GM23338 (cell line): ENCODE data around the gene MAPK8IP3. TPM values are rescaled to one million over a fixed set of nuclear protein-coding genes. Genes with fewer than 3 reads are reported as not detected.

ENCODE experiments used
- ATAC-seq: fragments of 200-7000 bp; cut with Tn5 transposase; 3 replicates; pipeline ENCODE4 v1.9.1; 2020
- DNase-seq: peaks from one replicate; pipeline ENCODE4 v3.0.0-alpha.2; 2015; ENCODE audit warnings: low spot score
- H2AFZ ChIP-seq: fragments of 200-600 bp; sonication (generic); 2 replicates; pipeline ENCODE4 v1.8.0; 2016; ENCODE audit warnings: antibody characterized with exemption, mild to moderate bottlenecking, moderate library complexity
- H3F3A ChIP-seq: fragments of 200-600 bp; sonication (generic); replicated peaks from 2 replicates; pipeline ENCODE4 v1.8.0; 2017; ENCODE audit warnings: antibody characterized with exemption, mixed run types, low read depth
- H3K27ac ChIP-seq: fragments of 200-600 bp; sonication (generic); 2 replicates; pipeline ENCODE4 v1.6.1; 2016; ENCODE audit warnings: low read depth
- H3K27me3 ChIP-seq: fragments of 200-600 bp; sonication (generic); 2 replicates; pipeline ENCODE4 v1.8.0; 2016; ENCODE audit warnings: mild to moderate bottlenecking, mixed run types, moderate library complexity; ENCODE audit not compliant: insufficient read depth
- H3K36me3 ChIP-seq: fragments of 200-600 bp; sonication (generic); 2 replicates; pipeline ENCODE4 v1.8.0; 2016; ENCODE audit warnings: mild to moderate bottlenecking; ENCODE audit not compliant: insufficient read depth
- H3K4me1 ChIP-seq: fragments of 200-600 bp; sonication (generic); 2 replicates; pipeline ENCODE4 v1.8.0; 2016; ENCODE audit warnings: mild to moderate bottlenecking, moderate library complexity; ENCODE audit not compliant: insufficient read depth
- H3K4me2 ChIP-seq: fragments of 200-600 bp; sonication (generic); 2 replicates; pipeline ENCODE4 v1.7.1; 2017; ENCODE audit warnings: mixed run types
- H3K4me3 ChIP-seq: fragments of 200-600 bp; sonication (generic); 2 replicates; pipeline ENCODE4 v1.6.1; 2016; ENCODE audit warnings: mixed run types
- H3K79me2 ChIP-seq: fragments of 200-600 bp; sonication (generic); replicated peaks from 2 replicates; pipeline ENCODE4 v1.8.0; 2017; ENCODE audit warnings: mild to moderate bottlenecking; ENCODE audit not compliant: insufficient read depth
- H3K9me2 ChIP-seq: fragments of 200-600 bp; sonication (generic); 2 replicates; pipeline ENCODE4 v1.8.0; 2017; ENCODE audit not compliant: insufficient read depth
- H4K20me1 ChIP-seq: fragments of 200-600 bp; sonication (generic); replicated peaks from 2 replicates; pipeline ENCODE4 v1.8.0; 2017; ENCODE audit warnings: mild to moderate bottlenecking; ENCODE audit not compliant: insufficient read depth
- H3K27ac Mint-ChIP-seq: 2 replicates; pipeline ENCODE4 v1.8.0; 2020; ENCODE audit warnings: inconsistent platforms, mild to moderate bottlenecking, moderate library complexity, mixed read lengths
- H3K27me3 Mint-ChIP-seq: 3 replicates; pipeline ENCODE4 v1.8.0; 2022; ENCODE audit warnings: low read depth, mild to moderate bottlenecking, moderate library complexity, mixed read lengths, inconsistent platforms; ENCODE audit not compliant: insufficient read depth, poor library complexity
- H3K36me3 Mint-ChIP-seq: 3 replicates; pipeline ENCODE4 v1.8.0; 2021; ENCODE audit warnings: low read depth, mild to moderate bottlenecking, inconsistent platforms, moderate library complexity, mixed read lengths
- H3K4me1 Mint-ChIP-seq: 3 replicates; pipeline ENCODE4 v1.8.0; 2020; ENCODE audit warnings: mild to moderate bottlenecking, inconsistent platforms, mixed read lengths
- H3K4me3 Mint-ChIP-seq: 3 replicates; pipeline ENCODE4 v1.8.0; 2021; ENCODE audit warnings: moderate library complexity, mild to moderate bottlenecking, inconsistent platforms, mixed read lengths
- H3K9me3 Mint-ChIP-seq: 3 replicates; pipeline ENCODE4 v1.8.0; 2020; ENCODE audit warnings: moderate library complexity, mild to moderate bottlenecking, inconsistent platforms, mixed read lengths
- CREB1 ChIP-seq: fragments of 250-450 bp; sonication (Bioruptor Pico); IDR thresholded peaks from 2 replicates; pipeline ENCODE4 v1.5.0; 2020; ENCODE audit warnings: low read depth, mild to moderate bottlenecking, moderate library complexity
- EZH2 ChIP-seq: fragments of 200-600 bp; sonication (generic); IDR thresholded peaks from one replicate; pipeline ENCODE4 v1.8.0; 2017; ENCODE audit warnings: antibody characterized with exemption, mild to moderate bottlenecking, low read depth; ENCODE audit not compliant: unreplicated experiment
- EZH2phosphoT487 ChIP-seq: fragments of 200-600 bp; sonication (generic); IDR thresholded peaks from one replicate; pipeline ENCODE4 v1.8.1; 2018; ENCODE audit warnings: antibody characterized with exemption; ENCODE audit not compliant: unreplicated experiment
- JUNB ChIP-seq: IDR thresholded peaks from one replicate; pipeline ENCODE4 v1.6.1; 2016; ENCODE audit warnings: antibody characterized with exemption; ENCODE audit not compliant: unreplicated experiment
- NANOG ChIP-seq: IDR thresholded peaks from 2 replicates; pipeline ENCODE4 v1.6.1; 2016; ENCODE audit warnings: antibody characterized with exemption, borderline replicate concordance
- POLR2AphosphoS5 ChIP-seq: IDR thresholded peaks from 2 replicates; pipeline ENCODE4 v1.6.1; 2016; ENCODE audit warnings: antibody characterized with exemption, low read depth
- REST ChIP-seq: IDR thresholded peaks from one replicate; pipeline ENCODE4 v1.6.1; 2018; ENCODE audit warnings: antibody characterized with exemption; ENCODE audit not compliant: unreplicated experiment
- STAT1 ChIP-seq: IDR thresholded peaks from one replicate; pipeline ENCODE4 v1.6.1; 2016; ENCODE audit warnings: antibody characterized with exemption; ENCODE audit not compliant: unreplicated experiment
- ZNF114 ChIP-seq: fragments of 250-450 bp; sonication (Bioruptor Pico); IDR thresholded peaks from 2 replicates; pipeline ENCODE4 v1.5.0; 2020; ENCODE audit warnings: mild to moderate bottlenecking, moderate library complexity
- polyA plus RNA-seq: library from polyadenylated mRNA; unstranded; fragments of >200 nt; fragmentation: Nextera tagmentation; extraction: Ambion mirVana; gene quantifications from 2 replicates; pipeline ENCODE4 v1.2.1, GENCODE V29; 2016
- total RNA-seq: library from RNA; depleted of rRNA; stranded (reverse); fragments of >200 nt; shearing (Covaris generic); gene quantifications from 2 replicates; pipeline ENCODE4 v1.2.3, GENCODE V29; 2014
- TF ChIP-seq, protein P1 (sequence below): fragments of 250-450 bp; sonication (Bioruptor Pico); IDR thresholded peaks from 2 replicates; pipeline ENCODE4 v1.5.0; 2020; ENCODE audit warnings: mild to moderate bottlenecking, moderate library complexity

Gene MAPK8IP3
- total and polyA plus RNA-seq, 2 experiments from 2014 or later: 11.3 to 58.4 TPM

DNA sequence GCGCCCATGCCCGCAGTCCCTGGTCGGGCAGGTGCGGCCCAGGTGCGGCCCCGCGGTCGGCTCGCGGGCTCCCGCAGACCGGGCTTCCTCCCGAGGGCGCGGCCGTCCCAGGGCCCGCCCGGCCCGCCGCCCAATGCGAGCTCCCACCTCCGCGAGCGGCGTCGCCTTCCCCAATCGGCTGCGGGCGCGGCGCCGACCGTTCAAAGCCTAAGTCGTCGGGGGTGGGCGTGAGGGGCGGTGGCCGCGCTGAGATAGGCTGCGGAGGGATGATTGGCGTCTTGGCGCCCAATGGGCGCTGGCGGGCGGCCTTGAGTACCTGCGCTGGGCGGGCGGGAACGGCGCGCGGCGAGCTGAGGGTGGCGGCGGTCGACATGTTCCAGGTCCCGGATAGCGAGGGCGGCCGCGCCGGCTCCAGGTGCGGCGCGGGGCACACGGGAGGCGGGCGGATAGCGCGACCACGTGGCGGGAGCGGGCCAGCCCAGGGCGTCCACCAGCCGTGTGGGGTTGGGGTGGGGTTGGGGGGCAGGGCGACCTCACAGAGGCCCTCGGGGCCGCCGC lies 28.0 kb upstream of the MAPK8IP3 start, which contains the start of gene JPT2:
Gene JPT2 (plus strand): TSS at position 338 of the 558 bp plus-strand sequence. CDS start 34 bp downstream, at position 372.
- TF ChIP-seq JUNB (no peak), CREB1 (CRISPR knock-in tag) (peak; percentile 77), EZH2phosphoT487 (no peak), NANOG (no peak), EZH2 (no peak), POLR2AphosphoS5 (peak; percentile 64)
- peak within 1 kb of the TSS; percentile 88 for H3K4me2 ChIP-seq
- peaks cover 48% of the 10 kb centered on the region for H4K20me1 ChIP-seq
- Mint-ChIP-seq H3K27me3 (peaks cover 22% of the 10 kb centered on the region), H3K4me3 (peak within 1 kb of the TSS; percentile 97), H3K9me3 (no peaks in the 10 kb centered on the region), H3K27ac (peak within 1 kb of the TSS; percentile 98), H3K4me1 (peaks cover 36% of the 10 kb centered on the region), H3K36me3 (peaks cover 44% of the 10 kb centered on the region)
- H3K27ac ChIP-seq: peak within 1 kb of the TSS; percentile 45; the same call in 1 of the 2 replicates
- H3K79me2 ChIP-seq: peaks cover 47% of the 10 kb centered on the region
- DNase-seq: peak; percentile 98
- H3K9me2 ChIP-seq: no peaks in the 10 kb centered on the region
- H3F3A ChIP-seq: peaks cover 9% of the 10 kb centered on the region; the same call in 1 of the 2 replicates
- no peaks in the 10 kb centered on the region for H3K27me3 ChIP-seq
- H3K4me1 ChIP-seq: peaks cover 31% of the 10 kb centered on the region
- no peaks in the 10 kb centered on the region; the same call in 1 of the 2 replicates for H3K36me3 ChIP-seq
- ATAC-seq: peak; percentile 93
- H3K4me3 ChIP-seq: peak within 1 kb of the TSS; percentile 91
- no peak within 1 kb of the TSS for H2AFZ ChIP-seq

DNA sequence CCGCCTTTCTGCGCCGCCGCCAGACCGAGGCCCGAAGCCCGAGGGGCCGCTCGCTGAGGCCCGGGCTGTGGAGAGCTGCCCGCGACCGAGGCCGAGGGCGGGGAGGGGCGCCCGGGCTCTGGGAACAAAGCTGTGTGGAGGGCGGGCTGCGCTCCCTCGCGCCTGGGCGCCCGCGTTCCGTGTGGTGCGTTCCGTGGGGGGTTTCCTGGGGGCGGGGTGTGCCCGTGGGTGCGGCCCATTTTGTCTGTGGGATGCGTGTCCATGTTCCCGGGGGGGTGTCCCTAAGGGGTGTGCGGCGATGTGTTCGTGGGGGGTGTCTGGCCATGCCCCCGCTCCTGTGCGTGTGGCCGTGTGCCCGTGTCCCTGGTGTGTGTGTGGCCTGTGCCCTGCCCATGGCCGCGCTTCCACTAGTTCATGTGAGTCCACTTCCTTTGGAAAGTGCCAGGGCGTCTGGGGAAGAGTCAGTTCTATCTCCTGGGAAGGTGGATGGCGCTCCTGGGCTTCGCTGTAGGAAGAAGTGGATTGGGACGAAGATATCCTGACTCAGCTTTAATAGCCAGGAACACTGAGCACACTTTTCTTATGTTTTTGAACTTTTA lies 27.4 kb upstream of the MAPK8IP3 start:
- no peak overlapping the region; the same call in 1 of the 2 replicates for H3K27ac ChIP-seq
- H3K9me3 Mint-ChIP-seq: no peaks in the 10 kb centered on the region
- H3K4me3 ChIP-seq: peak overlapping the region; percentile 91
- peak overlapping the region; percentile 97 for H3K4me3 Mint-ChIP-seq
- peak overlapping the region; percentile 86 for H3K4me2 ChIP-seq
- H3K36me3 Mint-ChIP-seq: peaks cover 44% of the 10 kb centered on the region
- ATAC-seq (peak; percentile 9), DNase-seq (peak; percentile 44)
- peak overlapping the region; percentile 98 for H3K27ac Mint-ChIP-seq
- peaks cover 17% of the 10 kb centered on the region for H3K27me3 Mint-ChIP-seq
- peaks cover 52% of the 10 kb centered on the region for H3K79me2 ChIP-seq
- H2AFZ ChIP-seq: no peak overlapping the region
- H3K4me1 Mint-ChIP-seq: peaks cover 36% of the 10 kb centered on the region
- peaks cover 9% of the 10 kb centered on the region; the same call in 1 of the 2 replicates for H3F3A ChIP-seq
- peaks cover 31% of the 10 kb centered on the region for H3K4me1 ChIP-seq
- H3K9me2 ChIP-seq: no peaks in the 10 kb centered on the region
- no peaks in the 10 kb centered on the region for H3K27me3 ChIP-seq
- peaks cover 5% of the 10 kb centered on the region; the same call in 1 of the 2 replicates for H3K36me3 ChIP-seq
- peaks cover 54% of the 10 kb centered on the region for H4K20me1 ChIP-seq
- TF ChIP-seq REST: no peak
- TF ChIP-seq EZH2phosphoT487: no peak
- TF ChIP-seq ZNF114 (CRISPR knock-in tag): no peak
- TF ChIP-seq, protein P1, sequence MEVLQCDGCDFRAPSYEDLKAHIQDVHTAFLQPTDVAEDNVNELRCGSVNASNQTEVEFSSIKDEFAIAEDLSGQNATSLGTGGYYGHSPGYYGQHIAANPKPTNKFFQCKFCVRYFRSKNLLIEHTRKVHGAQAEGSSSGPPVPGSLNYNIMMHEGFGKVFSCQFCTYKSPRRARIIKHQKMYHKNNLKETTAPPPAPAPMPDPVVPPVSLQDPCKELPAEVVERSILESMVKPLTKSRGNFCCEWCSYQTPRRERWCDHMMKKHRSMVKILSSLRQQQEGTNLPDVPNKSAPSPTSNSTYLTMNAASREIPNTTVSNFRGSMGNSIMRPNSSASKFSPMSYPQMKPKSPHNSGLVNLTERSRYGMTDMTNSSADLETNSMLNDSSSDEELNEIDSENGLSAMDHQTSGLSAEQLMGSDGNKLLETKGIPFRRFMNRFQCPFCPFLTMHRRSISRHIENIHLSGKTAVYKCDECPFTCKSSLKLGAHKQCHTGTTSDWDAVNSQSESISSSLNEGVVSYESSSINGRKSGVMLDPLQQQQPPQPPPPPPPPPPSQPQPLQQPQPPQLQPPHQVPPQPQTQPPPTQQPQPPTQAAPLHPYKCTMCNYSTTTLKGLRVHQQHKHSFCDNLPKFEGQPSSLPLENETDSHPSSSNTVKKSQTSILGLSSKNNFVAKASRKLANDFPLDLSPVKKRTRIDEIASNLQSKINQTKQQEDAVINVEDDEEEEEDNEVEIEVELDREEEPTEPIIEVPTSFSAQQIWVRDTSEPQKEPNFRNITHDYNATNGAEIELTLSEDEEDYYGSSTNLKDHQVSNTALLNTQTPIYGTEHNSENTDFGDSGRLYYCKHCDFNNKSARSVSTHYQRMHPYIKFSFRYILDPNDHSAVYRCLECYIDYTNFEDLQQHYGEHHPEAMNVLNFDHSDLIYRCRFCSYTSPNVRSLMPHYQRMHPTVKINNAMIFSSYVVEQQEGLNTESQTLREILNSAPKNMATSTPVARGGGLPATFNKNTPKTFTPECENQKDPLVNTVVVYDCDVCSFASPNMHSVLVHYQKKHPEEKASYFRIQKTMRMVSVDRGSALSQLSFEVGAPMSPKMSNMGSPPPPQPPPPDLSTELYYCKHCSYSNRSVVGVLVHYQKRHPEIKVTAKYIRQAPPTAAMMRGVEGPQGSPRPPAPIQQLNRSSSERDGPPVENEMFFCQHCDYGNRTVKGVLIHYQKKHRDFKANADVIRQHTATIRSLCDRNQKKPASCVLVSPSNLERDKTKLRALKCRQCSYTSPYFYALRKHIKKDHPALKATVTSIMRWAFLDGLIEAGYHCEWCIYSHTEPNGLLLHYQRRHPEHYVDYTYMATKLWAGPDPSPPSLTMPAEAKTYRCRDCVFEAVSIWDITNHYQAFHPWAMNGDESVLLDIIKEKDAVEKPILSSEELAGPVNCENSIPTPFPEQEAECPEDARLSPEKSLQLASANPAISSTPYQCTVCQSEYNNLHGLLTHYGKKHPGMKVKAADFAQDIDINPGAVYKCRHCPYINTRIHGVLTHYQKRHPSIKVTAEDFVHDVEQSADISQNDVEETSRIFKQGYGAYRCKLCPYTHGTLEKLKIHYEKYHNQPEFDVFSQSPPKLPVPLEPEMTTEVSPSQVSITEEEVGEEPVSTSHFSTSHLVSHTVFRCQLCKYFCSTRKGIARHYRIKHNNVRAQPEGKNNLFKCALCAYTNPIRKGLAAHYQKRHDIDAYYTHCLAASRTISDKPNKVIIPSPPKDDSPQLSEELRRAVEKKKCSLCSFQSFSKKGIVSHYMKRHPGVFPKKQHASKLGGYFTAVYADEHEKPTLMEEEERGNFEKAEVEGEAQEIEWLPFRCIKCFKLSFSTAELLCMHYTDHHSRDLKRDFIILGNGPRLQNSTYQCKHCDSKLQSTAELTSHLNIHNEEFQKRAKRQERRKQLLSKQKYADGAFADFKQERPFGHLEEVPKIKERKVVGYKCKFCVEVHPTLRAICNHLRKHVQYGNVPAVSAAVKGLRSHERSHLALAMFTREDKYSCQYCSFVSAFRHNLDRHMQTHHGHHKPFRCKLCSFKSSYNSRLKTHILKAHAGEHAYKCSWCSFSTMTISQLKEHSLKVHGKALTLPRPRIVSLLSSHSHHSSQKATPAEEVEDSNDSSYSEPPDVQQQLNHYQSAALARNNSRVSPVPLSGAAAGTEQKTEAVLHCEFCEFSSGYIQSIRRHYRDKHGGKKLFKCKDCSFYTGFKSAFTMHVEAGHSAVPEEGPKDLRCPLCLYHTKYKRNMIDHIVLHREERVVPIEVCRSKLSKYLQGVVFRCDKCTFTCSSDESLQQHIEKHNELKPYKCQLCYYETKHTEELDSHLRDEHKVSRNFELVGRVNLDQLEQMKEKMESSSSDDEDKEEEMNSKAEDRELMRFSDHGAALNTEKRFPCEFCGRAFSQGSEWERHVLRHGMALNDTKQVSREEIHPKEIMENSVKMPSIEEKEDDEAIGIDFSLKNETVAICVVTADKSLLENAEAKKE: no peak
- no peak for TF ChIP-seq STAT1
